ENCODE measurements around the gene OR10A3.

The OR10A3 gene

DNA sequence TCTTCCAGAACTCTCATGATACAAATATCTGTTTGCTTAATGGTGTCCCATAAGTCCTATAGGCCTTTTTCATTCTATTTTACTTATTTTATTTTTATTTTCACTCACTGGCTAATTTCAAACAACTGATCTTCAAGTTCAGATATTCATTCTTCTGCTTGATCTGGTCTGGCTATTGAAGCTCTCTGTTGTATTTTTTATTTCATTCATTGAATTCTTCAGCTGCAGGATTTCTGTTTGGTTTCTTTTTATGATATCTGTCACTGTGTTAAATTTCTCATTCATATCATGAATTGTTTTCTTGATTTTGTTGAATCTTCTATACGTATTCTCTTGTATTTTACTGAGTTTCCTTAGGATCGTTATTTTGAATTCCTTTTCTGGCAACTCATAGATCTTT is 2.6 kb upstream of the OR10A3 start:
- TF ChIP-seq, protein P1, sequence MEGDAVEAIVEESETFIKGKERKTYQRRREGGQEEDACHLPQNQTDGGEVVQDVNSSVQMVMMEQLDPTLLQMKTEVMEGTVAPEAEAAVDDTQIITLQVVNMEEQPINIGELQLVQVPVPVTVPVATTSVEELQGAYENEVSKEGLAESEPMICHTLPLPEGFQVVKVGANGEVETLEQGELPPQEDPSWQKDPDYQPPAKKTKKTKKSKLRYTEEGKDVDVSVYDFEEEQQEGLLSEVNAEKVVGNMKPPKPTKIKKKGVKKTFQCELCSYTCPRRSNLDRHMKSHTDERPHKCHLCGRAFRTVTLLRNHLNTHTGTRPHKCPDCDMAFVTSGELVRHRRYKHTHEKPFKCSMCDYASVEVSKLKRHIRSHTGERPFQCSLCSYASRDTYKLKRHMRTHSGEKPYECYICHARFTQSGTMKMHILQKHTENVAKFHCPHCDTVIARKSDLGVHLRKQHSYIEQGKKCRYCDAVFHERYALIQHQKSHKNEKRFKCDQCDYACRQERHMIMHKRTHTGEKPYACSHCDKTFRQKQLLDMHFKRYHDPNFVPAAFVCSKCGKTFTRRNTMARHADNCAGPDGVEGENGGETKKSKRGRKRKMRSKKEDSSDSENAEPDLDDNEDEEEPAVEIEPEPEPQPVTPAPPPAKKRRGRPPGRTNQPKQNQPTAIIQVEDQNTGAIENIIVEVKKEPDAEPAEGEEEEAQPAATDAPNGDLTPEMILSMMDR (IDR thresholded peaks at IDR 0.05; ENCODE audit: low read length, missing control alignments), result no peak
- DNase-seq (ENCODE audit: low read depth), result no peak
- no peak overlapping the region for H3K4me3 ChIP-seq (replicated peaks; ENCODE audit: low read depth, low read length)

DNA sequence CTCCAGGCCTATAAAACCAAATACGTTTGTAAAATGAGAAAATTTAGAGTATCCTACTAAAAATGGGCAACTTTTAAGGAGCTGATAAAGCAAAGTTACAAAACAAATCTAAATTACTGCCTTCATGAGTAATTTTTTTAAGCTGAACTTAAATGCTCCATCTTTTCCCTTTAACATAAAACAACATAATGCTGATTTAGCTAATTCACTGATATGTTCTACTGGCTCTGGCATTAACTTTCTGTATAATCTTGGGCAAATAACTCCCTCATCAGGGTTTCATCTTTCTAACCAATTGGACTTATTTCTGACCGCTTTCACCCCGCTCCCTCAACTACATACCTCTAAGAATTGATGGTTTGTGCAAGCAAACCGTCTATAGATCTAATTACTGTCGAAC is 362 bp downstream of the OR10A3 start:
- DNase-seq (ENCODE audit: low read depth), result no peak
- TF ChIP-seq, protein P1 (IDR thresholded peaks at IDR 0.05; ENCODE audit: low read length, missing control alignments), result no peak
- no peak overlapping the region for H3K4me3 ChIP-seq (replicated peaks; ENCODE audit: low read depth, low read length)

DNA sequence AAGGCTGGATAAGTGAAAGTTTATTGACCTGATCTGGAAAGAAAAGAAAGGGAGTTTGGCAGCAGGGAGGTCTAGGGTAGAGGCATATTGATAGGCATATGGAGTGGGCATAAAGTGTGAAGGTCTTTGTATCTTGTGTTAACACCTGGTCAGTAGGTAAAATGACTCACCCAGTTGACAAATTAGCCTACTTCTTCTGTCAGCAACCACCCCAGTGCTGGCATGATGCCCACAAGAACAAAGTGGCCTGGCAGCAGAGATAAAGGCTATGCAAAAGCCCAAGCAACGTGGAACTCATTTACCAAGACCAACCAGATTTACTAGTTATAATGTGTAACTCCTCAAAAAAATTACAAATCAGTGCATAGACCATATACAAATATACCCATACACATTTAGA is 4.9 kb downstream of the OR10A3 start:
- TF ChIP-seq, protein P1 (IDR thresholded peaks at IDR 0.05; ENCODE audit: low read length, missing control alignments), result no peak
- DNase-seq (ENCODE audit: low read depth), result no peak
- H3K4me3 ChIP-seq (replicated peaks; ENCODE audit: low read depth, low read length), result no peak overlapping the region

DNA sequence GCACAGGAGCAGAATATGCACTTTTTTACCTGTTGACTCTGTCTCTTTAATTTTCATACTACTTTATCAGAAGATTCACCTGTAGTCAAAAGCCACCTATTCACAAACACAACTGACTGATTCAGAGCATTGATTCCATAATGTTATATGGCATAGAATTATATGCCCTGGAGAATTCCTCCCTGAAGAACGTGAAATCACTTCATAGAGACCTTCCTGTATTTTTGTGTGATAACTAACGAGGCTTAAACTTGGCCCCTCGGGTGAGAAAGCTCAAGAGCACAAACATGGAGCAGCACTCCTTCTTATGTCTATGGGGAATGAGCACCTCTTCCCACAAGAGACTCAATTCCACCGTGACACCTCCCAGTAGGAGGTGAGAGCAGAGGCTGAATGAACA is 10.3 kb downstream of the OR10A3 start, which contains the start of gene OR10A6:
TSS of gene OR10A6 (minus strand) at position 101 of the 400 bp plus-strand sequence. CDS start 2,606 bp downstream, outside the sequence.
- DNase-seq (ENCODE audit: low read depth), result no peak
- H3K4me3 ChIP-seq (replicated peaks; ENCODE audit: low read depth, low read length), result no peak within 1 kb of the TSS
- TF ChIP-seq, protein P1 (IDR thresholded peaks at IDR 0.05; ENCODE audit: low read length, missing control alignments), result no peak

DNA sequence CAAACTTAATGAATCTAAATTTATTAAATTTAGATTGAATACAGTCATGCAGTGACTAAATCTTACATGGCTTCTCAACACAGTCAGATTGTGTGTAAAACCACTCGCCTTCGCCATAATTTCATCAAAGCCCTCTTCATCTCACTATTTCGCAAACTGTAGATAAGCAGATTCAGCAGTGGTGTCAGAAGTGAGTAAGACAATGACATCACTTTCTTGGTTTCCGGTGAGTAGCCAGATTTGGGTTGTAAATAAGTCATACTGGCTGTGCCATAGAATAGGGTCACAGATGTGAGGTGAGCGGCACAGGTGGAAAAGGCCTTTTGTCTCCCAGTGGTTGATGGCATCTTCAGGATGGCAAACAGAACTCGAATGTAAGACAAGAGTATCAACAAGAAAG is 13.9 kb downstream of the OR10A3 start:
- H3K4me3 ChIP-seq (replicated peaks; ENCODE audit: low read depth, low read length), result no peak overlapping the region
- DNase-seq (ENCODE audit: low read depth), result peak; percentile 17
- TF ChIP-seq, protein P1 (IDR thresholded peaks at IDR 0.05; ENCODE audit: low read length, missing control alignments), result no peak

DNA sequence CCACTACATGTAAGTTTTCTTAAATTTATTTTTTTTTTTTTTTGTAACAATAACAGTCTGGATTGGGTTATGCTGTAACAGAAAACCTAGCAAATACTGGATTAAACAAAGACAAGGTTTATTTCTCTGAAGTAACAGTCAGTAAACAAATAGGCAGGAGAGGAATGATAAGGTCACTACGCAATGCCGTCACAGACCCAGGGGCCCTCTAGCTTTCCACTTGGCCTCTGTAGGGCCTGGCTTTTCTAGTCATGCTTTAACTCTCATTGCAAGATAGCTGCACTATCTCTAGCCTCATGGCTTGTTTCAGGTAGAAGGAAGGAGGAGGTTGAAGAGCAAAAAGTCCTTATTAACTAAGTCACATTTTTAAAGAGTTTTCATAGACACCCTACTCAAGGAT is 17.0 kb downstream of the OR10A3 start:
- no peak overlapping the region for H3K4me3 ChIP-seq (replicated peaks; ENCODE audit: low read depth, low read length)
- TF ChIP-seq, protein P1 (IDR thresholded peaks at IDR 0.05; ENCODE audit: low read length, missing control alignments), result no peak
- DNase-seq (ENCODE audit: low read depth), result no peak

DNA sequence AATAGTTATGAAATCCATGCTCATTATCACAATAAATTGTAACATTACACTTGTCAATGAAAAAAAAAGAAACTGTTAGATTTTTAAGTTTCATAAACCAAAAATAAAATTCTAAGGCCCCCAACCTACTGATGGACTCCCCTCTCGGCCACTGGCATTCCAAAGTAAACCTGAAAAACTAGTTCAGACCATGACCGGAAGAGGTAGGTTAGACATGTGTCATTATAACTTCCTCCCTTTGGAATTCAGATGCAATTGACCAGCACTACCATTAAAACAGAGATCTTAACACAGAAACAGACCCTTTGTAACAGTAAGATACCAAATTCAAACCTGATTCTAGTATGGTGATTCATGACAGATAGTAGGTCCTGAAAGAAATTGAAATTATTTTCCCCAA is 23.4 kb downstream of the OR10A3 start:
- TF ChIP-seq, protein P1 (IDR thresholded peaks at IDR 0.05; ENCODE audit: low read length, missing control alignments), result no peak
- no peak overlapping the region for H3K4me3 ChIP-seq (replicated peaks; ENCODE audit: low read depth, low read length)

More for the DNA sequence above, 23.4 kb downstream of the OR10A3 start:
- DNase-seq (ENCODE audit: low read depth), result no peak

Data from fibroblast of pulmonary artery (primary cell).